Activated CD8-positive, alpha-beta T cell treated with anti-CD3 and anti-CD28 coated beads for 36 hours (primary cell): ENCODE measurements around the gene PLEKHG3. TPM values are rescaled to one million over a fixed set of nuclear protein-coding genes. Genes with fewer than 3 reads are reported as not detected.

Experiments used
- ATAC-seq: fragments of 200-7000 bp; cut with Tn5 transposase; one replicate; pipeline ENCODE4 v1.10.0; 2021; ENCODE audit warnings: mild to moderate bottlenecking, moderate library complexity
- CTCF ChIA-PET: fragments of 350-600 bp; sonication (Branson Sonifier 250); formaldehyde crosslinking; loops from one replicate; lab custom pipeline; 2021; ENCODE audit warnings: antibody characterized with exemption; lab: Charles Lee
- POLR2A ChIA-PET: fragments of 350-600 bp; sonication (Branson Sonifier 250); formaldehyde crosslinking; loops from one replicate; lab custom pipeline; 2021; ENCODE audit warnings: antibody characterized with exemption; lab: Charles Lee
- DNase-seq: peaks from one replicate; pipeline ENCODE4 v3.0.0-alpha.2; 2020
- H3K27ac Mint-ChIP-seq: one replicate; pipeline ENCODE4 v1.8.0; 2021; ENCODE audit warnings: mild to moderate bottlenecking, mixed read lengths
- H3K27me3 Mint-ChIP-seq: one replicate; pipeline ENCODE4 v1.8.0; 2021; ENCODE audit warnings: mixed read lengths
- H3K36me3 Mint-ChIP-seq: one replicate; pipeline ENCODE4 v1.8.0; 2021; ENCODE audit warnings: low read depth, mixed read lengths
- H3K4me1 Mint-ChIP-seq: one replicate; pipeline ENCODE4 v1.8.0; 2021; ENCODE audit warnings: low read depth, mixed read lengths
- H3K4me3 Mint-ChIP-seq: one replicate; pipeline ENCODE4 v1.8.0; 2021; ENCODE audit warnings: mild to moderate bottlenecking, moderate library complexity, mixed read lengths
- H3K9me3 Mint-ChIP-seq: one replicate; pipeline ENCODE4 v1.8.0; 2021; ENCODE audit warnings: mixed read lengths
- intact Hi-C: fragments of 100-400 bp; cut with micrococcal nuclease; formaldehyde crosslinking; loops from one replicate; pipeline ENCODE4 v1.10.0; 2022
- total RNA-seq, 2 experiments: library from RNA; stranded (reverse); gene quantifications; one replicate each; pipeline ENCODE4 v1.2.3, GENCODE V29; 2021
- TF ChIP-seq, protein P1 (sequence below): fragments of 200-600 bp; IDR thresholded peaks from one replicate; pipeline ENCODE4 v1.8.0; 2022; ENCODE audit warnings: antibody characterized with exemption, mild to moderate bottlenecking

Gene PLEKHG3
- total RNA-seq, 2 experiments from 2014 or later = 2.7 to 2.8 TPM

GRCh38 chr14:64738281-64738804 is 34.1 kb downstream of the PLEKHG3 start:
- DNase-seq (no peak), ATAC-seq (no peak)
- ChIA-PET CTCF (interaction anchor here (1.0 kb wide), 1 partner anchor 26 kb away, joined by 3 read pairs; no protein-coding TSS in a partner anchor), POLR2A (no interaction called here)
- TF ChIP-seq, protein P1, sequence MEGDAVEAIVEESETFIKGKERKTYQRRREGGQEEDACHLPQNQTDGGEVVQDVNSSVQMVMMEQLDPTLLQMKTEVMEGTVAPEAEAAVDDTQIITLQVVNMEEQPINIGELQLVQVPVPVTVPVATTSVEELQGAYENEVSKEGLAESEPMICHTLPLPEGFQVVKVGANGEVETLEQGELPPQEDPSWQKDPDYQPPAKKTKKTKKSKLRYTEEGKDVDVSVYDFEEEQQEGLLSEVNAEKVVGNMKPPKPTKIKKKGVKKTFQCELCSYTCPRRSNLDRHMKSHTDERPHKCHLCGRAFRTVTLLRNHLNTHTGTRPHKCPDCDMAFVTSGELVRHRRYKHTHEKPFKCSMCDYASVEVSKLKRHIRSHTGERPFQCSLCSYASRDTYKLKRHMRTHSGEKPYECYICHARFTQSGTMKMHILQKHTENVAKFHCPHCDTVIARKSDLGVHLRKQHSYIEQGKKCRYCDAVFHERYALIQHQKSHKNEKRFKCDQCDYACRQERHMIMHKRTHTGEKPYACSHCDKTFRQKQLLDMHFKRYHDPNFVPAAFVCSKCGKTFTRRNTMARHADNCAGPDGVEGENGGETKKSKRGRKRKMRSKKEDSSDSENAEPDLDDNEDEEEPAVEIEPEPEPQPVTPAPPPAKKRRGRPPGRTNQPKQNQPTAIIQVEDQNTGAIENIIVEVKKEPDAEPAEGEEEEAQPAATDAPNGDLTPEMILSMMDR = no peak
- no peaks in the 10 kb centered on the region for H3K36me3 Mint-ChIP-seq
- H3K27me3 Mint-ChIP-seq = no peaks in the 10 kb centered on the region
- H3K4me3 Mint-ChIP-seq = no peak overlapping the region
- peaks cover 4% of the 10 kb centered on the region for H3K4me1 Mint-ChIP-seq
- intact Hi-C loops = no loop called here
- H3K9me3 Mint-ChIP-seq = no peaks in the 10 kb centered on the region
- H3K27ac Mint-ChIP-seq = no peak overlapping the region

DNA sequence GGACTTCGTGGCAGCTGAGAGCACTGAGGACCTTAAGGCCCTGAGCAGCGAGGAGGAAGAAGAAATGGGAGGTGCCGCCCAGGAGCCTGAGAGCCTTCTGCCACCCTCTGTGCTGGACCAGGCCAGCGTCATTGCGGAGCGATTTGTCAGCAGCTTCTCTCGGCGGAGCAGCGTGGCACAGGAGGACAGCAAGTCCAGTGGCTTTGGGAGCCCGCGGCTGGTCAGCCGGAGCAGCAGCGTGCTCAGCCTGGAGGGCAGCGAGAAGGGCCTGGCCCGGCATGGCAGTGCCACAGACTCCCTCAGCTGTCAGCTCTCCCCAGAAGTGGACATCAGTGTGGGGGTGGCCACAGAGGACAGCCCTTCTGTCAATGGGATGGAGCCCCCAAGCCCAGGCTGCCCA is 37.0 kb downstream of the PLEKHG3 start:
- no peak for ATAC-seq
- TF ChIP-seq, protein P1 = no peak
- POLR2A ChIA-PET = no interaction called here
- no peak for DNase-seq
- H3K27ac Mint-ChIP-seq = no peak overlapping the region
- H3K27me3 Mint-ChIP-seq = no peaks in the 10 kb centered on the region
- intact Hi-C loops = no loop called here
- no peaks in the 10 kb centered on the region for H3K36me3 Mint-ChIP-seq
- CTCF ChIA-PET = no interaction called here
- H3K4me1 Mint-ChIP-seq = no peaks in the 10 kb centered on the region
- H3K4me3 Mint-ChIP-seq = no peak overlapping the region
- H3K9me3 Mint-ChIP-seq = no peaks in the 10 kb centered on the region

GRCh38 chr14:64741961-64742360 is 37.7 kb downstream of the PLEKHG3 start:
- no peaks in the 10 kb centered on the region for H3K36me3 Mint-ChIP-seq
- intact Hi-C loops = no loop called here
- ATAC-seq (no peak), DNase-seq (no peak)
- no peaks in the 10 kb centered on the region for H3K4me1 Mint-ChIP-seq
- no peak overlapping the region for H3K4me3 Mint-ChIP-seq
- TF ChIP-seq, protein P1 = no peak
- H3K27me3 Mint-ChIP-seq = no peaks in the 10 kb centered on the region
- H3K27ac Mint-ChIP-seq = no peak overlapping the region
- no peaks in the 10 kb centered on the region for H3K9me3 Mint-ChIP-seq
- POLR2A ChIA-PET = no interaction called here
- CTCF ChIA-PET = no interaction called here

DNA sequence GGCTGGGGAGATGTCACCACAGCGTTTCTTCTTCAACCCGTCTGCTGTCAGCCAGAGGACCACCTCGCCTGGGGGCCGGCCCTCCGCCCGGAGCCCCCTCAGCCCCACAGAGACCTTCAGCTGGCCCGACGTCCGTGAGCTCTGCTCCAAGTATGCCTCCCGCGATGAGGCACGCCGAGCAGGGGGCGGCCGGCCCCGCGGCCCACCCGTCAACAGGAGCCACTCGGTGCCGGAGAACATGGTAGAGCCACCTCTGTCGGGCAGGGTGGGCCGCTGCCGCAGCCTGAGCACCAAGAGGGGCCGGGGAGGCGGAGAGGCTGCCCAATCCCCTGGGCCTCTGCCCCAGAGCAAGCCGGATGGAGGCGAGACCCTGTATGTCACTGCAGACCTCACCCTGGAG is 38.8 kb downstream of the PLEKHG3 start:
- TF ChIP-seq, protein P1 = no peak
- Mint-ChIP-seq H3K4me1 (no peaks in the 10 kb centered on the region), H3K4me3 (no peak overlapping the region), H3K27ac (no peak overlapping the region), H3K9me3 (no peaks in the 10 kb centered on the region), H3K27me3 (no peaks in the 10 kb centered on the region), H3K36me3 (no peaks in the 10 kb centered on the region)
- CTCF ChIA-PET = no interaction called here
- intact Hi-C loops = no loop called here
- POLR2A ChIA-PET = no interaction called here
- DNase-seq (no peak), ATAC-seq (no peak)

DNA sequence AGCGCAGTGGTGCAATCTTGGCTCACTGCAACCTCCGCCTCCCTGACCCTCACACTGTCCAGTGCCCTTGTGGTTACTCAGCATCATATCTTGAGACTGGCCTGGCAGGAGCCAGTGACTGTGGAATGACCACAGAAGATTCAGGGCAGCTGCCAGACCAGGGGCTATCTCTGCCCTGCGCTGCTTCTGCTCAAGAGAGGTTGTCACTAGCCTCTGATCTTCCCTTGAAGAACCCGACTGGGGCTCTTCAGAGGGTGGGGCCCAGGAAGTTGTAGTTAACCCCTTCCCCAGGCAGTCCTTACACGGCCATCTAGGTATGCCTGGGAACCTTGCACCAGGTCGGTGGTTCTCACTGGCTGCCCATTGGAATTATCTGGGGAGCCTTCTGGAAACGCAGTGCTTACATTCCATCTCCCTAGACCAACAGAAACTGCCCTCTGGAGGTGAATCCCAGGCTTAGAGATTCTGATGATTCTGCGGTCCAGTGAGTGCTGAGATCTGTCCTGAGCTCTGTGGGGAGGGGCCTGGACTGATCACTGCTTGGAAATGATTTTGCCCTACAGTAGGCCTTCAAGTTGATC is 41.4 kb downstream of the PLEKHG3 start:
- Mint-ChIP-seq H3K4me1 (no peaks in the 10 kb centered on the region), H3K36me3 (no peaks in the 10 kb centered on the region), H3K27ac (no peak overlapping the region), H3K27me3 (no peaks in the 10 kb centered on the region), H3K4me3 (no peak overlapping the region), H3K9me3 (no peaks in the 10 kb centered on the region)
- no peak for ATAC-seq
- ChIA-PET POLR2A (no interaction called here), CTCF (interaction anchor here (1.3 kb wide), 1 partner anchor 20 kb away, joined by 3 read pairs; no protein-coding TSS in a partner anchor)
- TF ChIP-seq, protein P1 = no peak
- DNase-seq = no peak
- intact Hi-C loops = no loop called here
